Calu3 (cell line): Measurements from ENCODE around the gene SORBS1. TPM values are rescaled to one million over a fixed set of nuclear protein-coding genes. Genes with fewer than 3 reads are reported as not detected.

Source experiments
- BruUV-seq: library from RNA; stranded (reverse); fragments of 400-500 nt; replicated peaks from 2 replicates; lab custom pipeline; 2021; lab: Mats Ljungman, UMichigan
- CTCF ChIA-PET: fragments of 300-600 bp; sonication (Branson Sonifier 250); formaldehyde crosslinking; loops from one replicate; lab custom pipeline; 2022; ENCODE audit warnings: antibody characterized with exemption; lab: Charles Lee
- DNase-seq: peaks from one replicate; pipeline ENCODE4 v3.0.0; 2022
- H3K27ac Mint-ChIP-seq: one replicate; pipeline ENCODE4 v1.8.0; 2022; ENCODE audit warnings: mixed read lengths; ENCODE audit not compliant: unreplicated experiment
- H3K27me3 Mint-ChIP-seq: one replicate; pipeline ENCODE4 v1.8.0; 2022; ENCODE audit warnings: mixed read lengths; ENCODE audit not compliant: unreplicated experiment
- H3K36me3 Mint-ChIP-seq: one replicate; pipeline ENCODE4 v1.8.0; 2022; ENCODE audit warnings: mild to moderate bottlenecking, moderate library complexity, mixed read lengths; ENCODE audit not compliant: insufficient read depth, unreplicated experiment
- H3K4me1 Mint-ChIP-seq: one replicate; pipeline ENCODE4 v1.8.0; 2022; ENCODE audit warnings: mild to moderate bottlenecking, low read depth, mixed read lengths; ENCODE audit not compliant: unreplicated experiment
- H3K4me3 Mint-ChIP-seq: one replicate; pipeline ENCODE4 v1.8.0; 2022; ENCODE audit warnings: mild to moderate bottlenecking, low read depth, moderate library complexity, mixed read lengths; ENCODE audit not compliant: unreplicated experiment
- H3K9me3 Mint-ChIP-seq: one replicate; pipeline ENCODE4 v1.8.0; 2022; ENCODE audit warnings: low read depth, mixed read lengths; ENCODE audit not compliant: unreplicated experiment
- intact Hi-C: fragments of 100-400 bp; cut with micrococcal nuclease; formaldehyde crosslinking; loops from one replicate; pipeline ENCODE4 v1.10.0; 2022; ENCODE audit not compliant: unreplicated experiment
- total RNA-seq: library from RNA; stranded (reverse); gene quantifications from 2 replicates; pipeline ENCODE4 v1.2.3, GENCODE V29; 2022
- TF ChIP-seq, protein P1 (sequence below): fragments of 200-600 bp; IDR thresholded peaks from one replicate; pipeline ENCODE4 v1.8.0; 2022; ENCODE audit warnings: antibody characterized with exemption; ENCODE audit not compliant: unreplicated experiment

The SORBS1 gene
- total RNA-seq, 1 experiment from 2014 or later = 2.8 TPM

DNA sequence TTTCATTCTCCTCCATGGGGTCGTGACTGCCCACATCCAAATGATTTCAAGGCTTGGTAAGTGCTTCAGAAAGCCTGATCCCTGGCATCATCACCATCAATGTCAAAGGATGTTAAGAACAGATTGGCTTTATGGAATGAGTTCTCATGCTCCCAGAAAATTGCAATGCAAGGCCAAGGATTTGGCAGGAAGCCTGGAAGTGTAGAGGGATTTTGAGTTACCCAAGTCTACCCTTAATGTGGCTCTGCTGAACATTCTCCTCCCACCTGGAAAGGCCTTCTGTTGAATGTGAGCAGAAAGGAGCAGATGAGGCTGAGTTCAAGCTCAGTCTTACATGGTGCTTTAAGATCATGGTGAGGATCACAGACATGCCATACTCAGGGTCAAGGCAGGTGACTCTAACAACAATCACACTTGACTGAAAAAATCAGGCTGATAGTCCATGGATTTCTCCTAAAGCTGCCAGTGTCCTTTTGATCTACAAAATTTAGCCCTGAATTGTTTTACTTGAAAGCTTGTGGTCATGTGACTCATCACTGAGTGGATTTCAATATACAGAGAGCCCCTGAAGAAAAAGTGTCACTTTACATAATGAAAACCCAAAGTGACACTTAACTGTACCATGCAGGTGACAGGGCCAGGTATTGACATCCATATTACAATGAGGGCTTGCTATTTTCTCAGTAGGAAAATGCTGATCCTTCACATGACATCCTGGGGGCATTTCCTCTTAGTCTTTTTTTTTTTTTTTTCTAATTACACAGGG is 159.3 kb downstream of the SORBS1 start:
- no peaks in the 10 kb centered on the region for H3K27me3 Mint-ChIP-seq
- H3K4me1 Mint-ChIP-seq = peaks cover 8% of the 10 kb centered on the region
- CTCF ChIA-PET = interaction anchor here (0.7 kb wide), 1 partner anchor 200 kb away, joined by 4 read pairs; no protein-coding TSS in a partner anchor

GRCh38 chr10:95400787-95401186 is 160.4 kb downstream of the SORBS1 start:
- peaks cover 8% of the 10 kb centered on the region for H3K4me1 Mint-ChIP-seq
- no peak overlapping the region for H3K27ac Mint-ChIP-seq
- no peaks in the 10 kb centered on the region for H3K27me3 Mint-ChIP-seq
- TF ChIP-seq, protein P1, sequence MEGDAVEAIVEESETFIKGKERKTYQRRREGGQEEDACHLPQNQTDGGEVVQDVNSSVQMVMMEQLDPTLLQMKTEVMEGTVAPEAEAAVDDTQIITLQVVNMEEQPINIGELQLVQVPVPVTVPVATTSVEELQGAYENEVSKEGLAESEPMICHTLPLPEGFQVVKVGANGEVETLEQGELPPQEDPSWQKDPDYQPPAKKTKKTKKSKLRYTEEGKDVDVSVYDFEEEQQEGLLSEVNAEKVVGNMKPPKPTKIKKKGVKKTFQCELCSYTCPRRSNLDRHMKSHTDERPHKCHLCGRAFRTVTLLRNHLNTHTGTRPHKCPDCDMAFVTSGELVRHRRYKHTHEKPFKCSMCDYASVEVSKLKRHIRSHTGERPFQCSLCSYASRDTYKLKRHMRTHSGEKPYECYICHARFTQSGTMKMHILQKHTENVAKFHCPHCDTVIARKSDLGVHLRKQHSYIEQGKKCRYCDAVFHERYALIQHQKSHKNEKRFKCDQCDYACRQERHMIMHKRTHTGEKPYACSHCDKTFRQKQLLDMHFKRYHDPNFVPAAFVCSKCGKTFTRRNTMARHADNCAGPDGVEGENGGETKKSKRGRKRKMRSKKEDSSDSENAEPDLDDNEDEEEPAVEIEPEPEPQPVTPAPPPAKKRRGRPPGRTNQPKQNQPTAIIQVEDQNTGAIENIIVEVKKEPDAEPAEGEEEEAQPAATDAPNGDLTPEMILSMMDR = no peak
- CTCF ChIA-PET = no interaction called here
- no peaks in the 10 kb centered on the region for H3K36me3 Mint-ChIP-seq
- no TSS peak for BruUV-seq
- intact Hi-C loops = no loop called here
- no peak for DNase-seq
- H3K9me3 Mint-ChIP-seq = no peaks in the 10 kb centered on the region
- no peak overlapping the region for H3K4me3 Mint-ChIP-seq

More for the DNA sequence above, 159.3 kb downstream of the SORBS1 start:
- Mint-ChIP-seq H3K36me3 (no peaks in the 10 kb centered on the region), H3K9me3 (no peaks in the 10 kb centered on the region), H3K4me3 (no peak overlapping the region), H3K27ac (no peak overlapping the region)
- intact Hi-C loops = no loop called here
- BruUV-seq = no TSS peak
- TF ChIP-seq, protein P1 = no peak
- no peak for DNase-seq

- DNase-seq = no peak
- Mint-ChIP-seq H3K4me1 (peaks cover 19% of the 10 kb centered on the region), H3K36me3 (peaks cover 3% of the 10 kb centered on the region), H3K9me3 (no peaks in the 10 kb centered on the region), H3K4me3 (no peak overlapping the region), H3K27ac (no peak overlapping the region), H3K27me3 (no peaks in the 10 kb centered on the region)
- BruUV-seq = no TSS peak
- TF ChIP-seq, protein P1 = no peak
- intact Hi-C loops = no loop called here
- CTCF ChIA-PET = interaction anchor here (0.8 kb wide), 1 partner anchor 11 kb away, joined by 4 read pairs; no protein-coding TSS in a partner anchor
Observed at GRCh38 chr10:95399183-95399582, 162.0 kb downstream of the SORBS1 start.

DNA sequence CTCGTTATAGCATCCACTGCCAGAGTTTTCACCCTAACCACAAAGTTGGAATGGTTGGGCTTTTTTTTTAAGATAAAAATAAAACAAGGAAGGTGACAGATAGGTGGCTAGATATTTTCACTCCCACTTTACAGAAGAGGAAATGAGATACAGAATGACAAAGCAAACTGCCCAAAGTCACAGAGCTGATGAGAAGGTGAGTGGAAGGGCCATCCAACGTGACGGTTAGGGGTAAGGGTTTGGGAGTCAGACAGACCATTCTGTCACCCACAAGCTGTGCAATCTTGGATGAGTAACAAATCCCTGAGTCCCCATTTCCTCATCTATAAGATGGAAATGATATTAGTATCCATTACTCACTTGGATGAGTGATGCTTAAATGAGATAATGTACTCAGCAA is 163.4 kb downstream of the SORBS1 start:
- CTCF ChIA-PET = no interaction called here
- TF ChIP-seq, protein P1 = no peak
- Mint-ChIP-seq H3K27ac (no peak overlapping the region), H3K27me3 (no peaks in the 10 kb centered on the region), H3K9me3 (no peaks in the 10 kb centered on the region), H3K36me3 (peaks cover 5% of the 10 kb centered on the region), H3K4me1 (peaks cover 27% of the 10 kb centered on the region), H3K4me3 (no peak overlapping the region)
- BruUV-seq = no TSS peak
- intact Hi-C loops = no loop called here
- no peak for DNase-seq
